ENCODE measurements around the gene RNF157.

GRCh38 chr17:76213491-76213890 is 26.8 kb downstream of the RNF157 start:
- TF ChIP-seq POLR2A (IDR thresholded peaks at IDR 0.05; ENCODE audit: low read length) (no peak), GATA1 (IDR thresholded peaks at IDR 0.05; ENCODE audit: low read depth, low read length) (no peak)
